Effector memory CD8-positive, alpha-beta T cell (primary cell): Measurements from ENCODE around the gene ZNF787.

Source experiments
- ATAC-seq: fragments of 150-1000 bp; cut with Tn5 transposase; replicated peaks from 2 replicates; pipeline ENCODE4 v1.10.0; 2021; ENCODE audit warnings: mild to moderate bottlenecking, moderate library complexity
- DNase-seq, 3 experiments: peaks; one replicate each; pipeline ENCODE4 v3.0.0; 2021
- H3K27ac Mint-ChIP-seq, 2 donors: one replicate each; pipeline ENCODE4 v1.8.0; 2022; ENCODE audit warnings: mild to moderate bottlenecking in 2 of 2, mixed read lengths in 2 of 2, moderate library complexity in 2 of 2
- H3K27me3 Mint-ChIP-seq, 2 donors: one replicate each; pipeline ENCODE4 v1.8.0; 2022; ENCODE audit warnings: mixed read lengths in 2 of 2
- H3K36me3 Mint-ChIP-seq: one replicate; pipeline ENCODE4 v1.8.0; 2022; ENCODE audit warnings: mild to moderate bottlenecking, moderate library complexity, mixed read lengths; ENCODE audit not compliant: insufficient read depth
- H3K4me1 Mint-ChIP-seq, 2 donors: one replicate each; pipeline ENCODE4 v1.8.0; 2022; ENCODE audit warnings: low read depth in 2 of 2, mixed read lengths in 2 of 2
- H3K4me3 Mint-ChIP-seq, 2 donors: one replicate each; pipeline ENCODE4 v1.8.0; 2022; ENCODE audit warnings: mild to moderate bottlenecking in 2 of 2, mixed read lengths in 2 of 2, moderate library complexity in 2 of 2
- H3K9me3 Mint-ChIP-seq, 2 donors: one replicate each; pipeline ENCODE4 v1.8.0; 2022; ENCODE audit warnings: mixed read lengths in 2 of 2

ZNF787 gene

DNA sequence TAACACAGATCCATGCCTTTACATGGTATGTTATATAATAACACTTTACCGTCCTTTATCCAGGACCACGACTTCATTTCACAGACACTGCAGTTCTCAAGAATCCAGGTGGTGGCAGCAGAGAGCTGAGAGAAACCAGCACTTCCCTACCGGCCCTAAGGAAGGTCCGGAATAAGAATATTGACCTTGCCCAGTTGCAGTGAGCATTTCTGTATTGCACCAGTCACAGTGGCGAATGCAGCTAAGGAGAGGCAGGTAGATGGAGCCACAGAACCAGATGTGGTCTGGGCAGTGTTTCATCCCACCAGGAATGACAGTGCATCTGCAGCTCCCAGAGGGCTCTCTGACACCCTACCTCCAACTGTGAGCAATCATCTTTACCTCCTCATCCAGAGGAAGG, 44.6 kb downstream of the ZNF787 start:
- Mint-ChIP-seq H3K4me1 (peaks cover 8 to 9% of the 10 kb centered on the region in 2 donors), H3K27ac (no peak overlapping the region), H3K27me3 (peaks cover 0 to 8% of the 10 kb centered on the region in 2 donors), H3K4me3 (no peak overlapping the region), H3K36me3 (no peaks in the 10 kb centered on the region), H3K9me3 (no peaks in the 10 kb centered on the region)
- ATAC-seq (peak; percentile 35), DNase-seq (peak; percentile 29 to 44 (median 36))

GRCh38 chr19:56071151-56071550, 49.9 kb downstream of the ZNF787 start:
- Mint-ChIP-seq H3K36me3 (no peaks in the 10 kb centered on the region), H3K27ac (no peak overlapping the region), H3K4me1 (peaks cover 7 to 8% of the 10 kb centered on the region in 2 donors), H3K27me3 (peaks cover 5 to 10% of the 10 kb centered on the region in 2 donors), H3K4me3 (no peak overlapping the region), H3K9me3 (no peaks in the 10 kb centered on the region)
- ATAC-seq: no peak
- no peak for DNase-seq

DNA sequence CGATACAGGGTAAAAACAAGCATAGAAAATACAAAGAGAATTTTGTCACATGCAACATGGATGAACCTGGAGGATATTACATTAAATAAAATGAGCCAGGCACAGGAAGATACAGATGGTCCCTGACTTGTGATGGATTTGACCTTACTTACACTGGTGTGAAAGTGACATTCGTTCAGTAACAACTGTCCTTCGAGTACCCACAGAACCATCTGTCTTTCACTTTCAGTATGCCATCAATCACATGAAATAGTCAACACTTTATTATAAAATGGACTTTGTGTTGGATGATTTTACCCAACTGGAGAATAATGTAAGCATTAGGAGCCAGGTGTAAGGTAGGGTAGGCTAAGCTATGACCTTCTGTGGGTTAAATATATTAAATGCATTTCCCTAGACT, 51.5 kb downstream of the ZNF787 start:
- H3K27ac Mint-ChIP-seq: no peak overlapping the region
- peaks cover 8 to 13% of the 10 kb centered on the region in 2 donors for H3K27me3 Mint-ChIP-seq
- H3K4me1 Mint-ChIP-seq: peaks cover 10 to 11% of the 10 kb centered on the region in 2 donors
- DNase-seq (no peak), ATAC-seq (no peak)
- H3K36me3 Mint-ChIP-seq: no peaks in the 10 kb centered on the region
- no peaks in the 10 kb centered on the region for H3K9me3 Mint-ChIP-seq
- no peak overlapping the region for H3K4me3 Mint-ChIP-seq

DNA sequence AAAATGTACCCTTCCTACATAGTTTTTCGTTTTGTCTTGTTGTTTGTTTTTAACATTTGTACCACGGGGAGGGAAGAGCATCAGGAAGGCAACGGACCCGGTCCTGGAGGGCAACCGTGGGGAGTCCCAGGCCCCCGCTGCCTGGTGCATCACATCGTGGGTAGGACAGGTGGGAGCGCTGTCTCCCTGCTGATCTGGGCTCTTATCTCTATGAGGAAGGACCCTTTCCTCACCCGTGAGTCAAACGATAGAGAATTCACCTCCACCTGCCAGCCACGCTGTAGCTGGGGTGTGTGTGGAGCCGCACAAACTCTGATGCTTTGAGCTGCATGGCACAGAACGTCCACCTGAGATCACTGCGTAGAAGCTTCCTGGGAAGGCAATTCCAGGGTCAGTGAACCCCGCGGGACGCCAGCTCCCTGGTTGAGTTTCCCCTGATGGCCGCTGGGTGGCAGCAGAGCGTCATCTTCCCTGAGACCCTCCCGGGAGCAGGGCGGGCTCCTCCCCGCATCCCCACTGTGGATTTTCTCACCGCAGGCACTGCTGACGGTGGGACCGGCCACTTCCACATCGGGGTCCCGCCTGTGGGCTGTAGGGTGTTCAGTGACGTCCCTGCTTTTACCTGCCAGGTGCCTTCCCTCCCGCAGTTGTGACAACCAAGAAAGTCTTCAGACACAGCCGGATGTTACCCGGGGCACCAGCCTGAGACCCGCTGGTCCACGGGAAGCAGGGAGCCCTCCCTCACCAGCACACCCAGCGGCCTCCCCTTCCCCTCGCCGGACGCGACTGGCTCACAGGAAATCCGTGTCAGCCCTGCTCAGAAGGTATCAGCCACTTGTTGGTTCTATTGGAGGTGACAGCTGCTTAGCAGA, 54.7 kb downstream of the ZNF787 start:
- H3K4me3 Mint-ChIP-seq: peak overlapping the region; percentile 66 to 73
- H3K27ac Mint-ChIP-seq: peak overlapping the region; percentile 26 to 31

GRCh38 chr19:56053596-56053995, 67.5 kb downstream of the ZNF787 start:
- Mint-ChIP-seq H3K36me3 (peaks cover 3% of the 10 kb centered on the region), H3K27ac (no peak overlapping the region)
- no peak for ATAC-seq

More for the DNA sequence above, 54.7 kb downstream of the ZNF787 start:
- Mint-ChIP-seq H3K4me1 (peaks cover 10 to 11% of the 10 kb centered on the region in 2 donors), H3K9me3 (no peaks in the 10 kb centered on the region), H3K27me3 (peaks cover 24 to 40% of the 10 kb centered on the region in 2 donors), H3K36me3 (no peaks in the 10 kb centered on the region)
- peak; percentile 46 to 61 (median 50) for DNase-seq
- ATAC-seq: peak; percentile 83

More at GRCh38 chr19:56053596-56053995, 67.5 kb downstream of the ZNF787 start:
- Mint-ChIP-seq H3K27me3 (peaks cover 23 to 60% of the 10 kb centered on the region in 2 donors), H3K9me3 (no peaks in the 10 kb centered on the region), H3K4me1 (no peaks in the 10 kb centered on the region), H3K4me3 (no peak overlapping the region)
- DNase-seq: no peak
